Caco-2 (cell line): ENCODE results near the gene SORL1. TPM values are rescaled to one million over a fixed set of nuclear protein-coding genes. Genes with fewer than 3 reads are reported as not detected.

Source experiments
- BruUV-seq: library from RNA; stranded (reverse); fragments of 400-500 nt; replicated peaks from 2 replicates; lab custom pipeline; 2021; lab: Mats Ljungman, UMichigan
- CTCF ChIA-PET: fragments of 300-600 bp; sonication (Branson Sonifier 250); formaldehyde crosslinking; loops from one replicate; lab custom pipeline; 2022; ENCODE audit warnings: antibody characterized with exemption; lab: Charles Lee
- POLR2A ChIA-PET: fragments of 300-600 bp; sonication (Branson Sonifier 250); formaldehyde crosslinking; loops from one replicate; lab custom pipeline; 2022; ENCODE audit warnings: antibody characterized with exemption; lab: Charles Lee
- DNase-seq, 2 experiments: peaks; one replicate each; pipeline versions ENCODE4 v3.0.0 to v3.0.0-alpha.2; 2020 to 2022
- H3K27me3 ChIP-seq: replicated peaks from 2 replicates; pipeline ENCODE4 v1.6.0; 2011; ENCODE audit warnings: low read length; ENCODE audit not compliant: control insufficient read depth, insufficient read depth
- H3K36me3 ChIP-seq: 2 replicates; pipeline ENCODE4 v1.5.1; 2011; ENCODE audit warnings: low read length; ENCODE audit not compliant: control insufficient read depth, insufficient read depth
- H3K4me1 ChIP-seq: fragments of 250-450 bp; sonication (Bioruptor Pico); 2 replicates; pipeline ENCODE4 v1.5.1; 2020; ENCODE audit warnings: mild to moderate bottlenecking
- H3K4me3 ChIP-seq: 2 replicates; pipeline ENCODE4 v1.5.1; 2011; ENCODE audit warnings: low read depth, mild to moderate bottlenecking, control low read depth, low read length
- H3K9me3 ChIP-seq: fragments of 250-450 bp; sonication (Bioruptor Pico); 2 replicates; pipeline ENCODE4 v1.5.1; 2020; ENCODE audit warnings: mild to moderate bottlenecking, moderate library complexity
- H3K27ac Mint-ChIP-seq: one replicate; pipeline ENCODE4 v1.8.0; 2022; ENCODE audit warnings: mixed read lengths; ENCODE audit not compliant: unreplicated experiment
- H3K27me3 Mint-ChIP-seq: one replicate; pipeline ENCODE4 v1.8.0; 2022; ENCODE audit warnings: mixed read lengths; ENCODE audit not compliant: insufficient read depth, unreplicated experiment
- H3K36me3 Mint-ChIP-seq: one replicate; pipeline ENCODE4 v1.8.0; 2022; ENCODE audit warnings: mild to moderate bottlenecking, mixed read lengths; ENCODE audit not compliant: insufficient read depth, unreplicated experiment
- H3K4me1 Mint-ChIP-seq: one replicate; pipeline ENCODE4 v1.8.0; 2022; ENCODE audit warnings: low read depth, mixed read lengths; ENCODE audit not compliant: unreplicated experiment
- H3K4me3 Mint-ChIP-seq: one replicate; pipeline ENCODE4 v1.8.0; 2022; ENCODE audit warnings: mild to moderate bottlenecking, moderate library complexity, mixed read lengths; ENCODE audit not compliant: unreplicated experiment
- H3K9me3 Mint-ChIP-seq: one replicate; pipeline ENCODE4 v1.8.0; 2022; ENCODE audit warnings: mixed read lengths; ENCODE audit not compliant: unreplicated experiment
- intact Hi-C: fragments of 100-400 bp; cut with micrococcal nuclease; formaldehyde crosslinking; loops from one replicate; pipeline ENCODE4 v1.10.0; 2022; ENCODE audit not compliant: unreplicated experiment
- total RNA-seq: library from RNA; stranded (reverse); gene quantifications from 2 replicates; pipeline ENCODE4 v1.2.3, GENCODE V29; 2022
- TF ChIP-seq, protein P1 (sequence below), 2 experiments: fragments of 200-600 bp in 1 of 2; IDR thresholded peaks; 1 replicate in 1 of 2; 2 replicates in 1 of 2; pipeline versions ENCODE4 v1.5.1 to v1.8.0; 2011 to 2022; ENCODE audit warnings: antibody characterized with exemption in 1 of 2, control low read depth in 1 of 2, inconsistent platforms in 1 of 2, low read depth in 1 of 2, low read length in 1 of 2, mild to moderate bottlenecking in 1 of 2, moderate library complexity in 1 of 2; ENCODE audit not compliant: insufficient read depth in 1 of 2, severe bottlenecking in 1 of 2, unreplicated experiment in 1 of 2

SORL1 gene
- total RNA-seq, 1 experiment from 2014 or later = 26.3 TPM

DNA sequence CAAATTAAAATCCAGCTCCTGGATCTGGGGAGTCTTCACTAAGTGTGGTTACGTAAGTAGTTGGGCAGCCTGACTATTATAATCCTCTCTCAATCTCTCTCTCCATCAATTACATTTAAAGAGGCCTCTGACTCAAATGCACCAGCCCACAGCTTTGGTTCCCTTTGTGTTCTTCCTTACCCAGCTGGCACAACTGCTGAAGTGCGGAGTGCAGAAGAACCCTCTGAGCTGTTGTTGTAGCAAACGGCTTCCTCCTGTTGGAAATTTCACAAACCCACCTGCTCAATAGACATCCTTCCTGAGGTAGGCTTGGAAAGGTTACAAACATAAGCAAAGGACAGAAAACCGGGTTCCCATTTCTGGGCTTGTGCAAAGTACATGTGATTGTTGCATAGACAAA lies 17.0 kb upstream of the SORL1 start:
- H3K9me3 Mint-ChIP-seq = no peaks in the 10 kb centered on the region
- Histone ChIP-seq H3K4me1 (no peaks in the 10 kb centered on the region), H3K36me3 (no peaks in the 10 kb centered on the region), H3K4me3 (no peak overlapping the region), H3K9me3 (no peaks in the 10 kb centered on the region), H3K27me3 (no peaks in the 10 kb centered on the region; the same call in 1 of the 2 replicates)
- intact Hi-C loops = no loop called here
- no TSS peak for BruUV-seq
- H3K27me3 Mint-ChIP-seq = peaks cover 3% of the 10 kb centered on the region
- H3K36me3 Mint-ChIP-seq = no peaks in the 10 kb centered on the region
- ChIA-PET POLR2A (no interaction called here), CTCF (interaction anchor here (1.1 kb wide), 1 partner anchor 8 kb away, joined by 7 read pairs; no protein-coding TSS in a partner anchor)
- DNase-seq = no peak
- H3K4me3 Mint-ChIP-seq = no peak overlapping the region
- TF ChIP-seq, protein P1, sequence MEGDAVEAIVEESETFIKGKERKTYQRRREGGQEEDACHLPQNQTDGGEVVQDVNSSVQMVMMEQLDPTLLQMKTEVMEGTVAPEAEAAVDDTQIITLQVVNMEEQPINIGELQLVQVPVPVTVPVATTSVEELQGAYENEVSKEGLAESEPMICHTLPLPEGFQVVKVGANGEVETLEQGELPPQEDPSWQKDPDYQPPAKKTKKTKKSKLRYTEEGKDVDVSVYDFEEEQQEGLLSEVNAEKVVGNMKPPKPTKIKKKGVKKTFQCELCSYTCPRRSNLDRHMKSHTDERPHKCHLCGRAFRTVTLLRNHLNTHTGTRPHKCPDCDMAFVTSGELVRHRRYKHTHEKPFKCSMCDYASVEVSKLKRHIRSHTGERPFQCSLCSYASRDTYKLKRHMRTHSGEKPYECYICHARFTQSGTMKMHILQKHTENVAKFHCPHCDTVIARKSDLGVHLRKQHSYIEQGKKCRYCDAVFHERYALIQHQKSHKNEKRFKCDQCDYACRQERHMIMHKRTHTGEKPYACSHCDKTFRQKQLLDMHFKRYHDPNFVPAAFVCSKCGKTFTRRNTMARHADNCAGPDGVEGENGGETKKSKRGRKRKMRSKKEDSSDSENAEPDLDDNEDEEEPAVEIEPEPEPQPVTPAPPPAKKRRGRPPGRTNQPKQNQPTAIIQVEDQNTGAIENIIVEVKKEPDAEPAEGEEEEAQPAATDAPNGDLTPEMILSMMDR (IDR thresholded peaks at IDR 0.05; ENCODE audit: insufficient read depth in 1 of 2, low read depth in 1 of 2, low read length in 1 of 2, severe bottlenecking in 1 of 2, unreplicated experiment in 1 of 2) = no peak
- H3K4me1 Mint-ChIP-seq = no peaks in the 10 kb centered on the region
- no peak overlapping the region for H3K27ac Mint-ChIP-seq

DNA sequence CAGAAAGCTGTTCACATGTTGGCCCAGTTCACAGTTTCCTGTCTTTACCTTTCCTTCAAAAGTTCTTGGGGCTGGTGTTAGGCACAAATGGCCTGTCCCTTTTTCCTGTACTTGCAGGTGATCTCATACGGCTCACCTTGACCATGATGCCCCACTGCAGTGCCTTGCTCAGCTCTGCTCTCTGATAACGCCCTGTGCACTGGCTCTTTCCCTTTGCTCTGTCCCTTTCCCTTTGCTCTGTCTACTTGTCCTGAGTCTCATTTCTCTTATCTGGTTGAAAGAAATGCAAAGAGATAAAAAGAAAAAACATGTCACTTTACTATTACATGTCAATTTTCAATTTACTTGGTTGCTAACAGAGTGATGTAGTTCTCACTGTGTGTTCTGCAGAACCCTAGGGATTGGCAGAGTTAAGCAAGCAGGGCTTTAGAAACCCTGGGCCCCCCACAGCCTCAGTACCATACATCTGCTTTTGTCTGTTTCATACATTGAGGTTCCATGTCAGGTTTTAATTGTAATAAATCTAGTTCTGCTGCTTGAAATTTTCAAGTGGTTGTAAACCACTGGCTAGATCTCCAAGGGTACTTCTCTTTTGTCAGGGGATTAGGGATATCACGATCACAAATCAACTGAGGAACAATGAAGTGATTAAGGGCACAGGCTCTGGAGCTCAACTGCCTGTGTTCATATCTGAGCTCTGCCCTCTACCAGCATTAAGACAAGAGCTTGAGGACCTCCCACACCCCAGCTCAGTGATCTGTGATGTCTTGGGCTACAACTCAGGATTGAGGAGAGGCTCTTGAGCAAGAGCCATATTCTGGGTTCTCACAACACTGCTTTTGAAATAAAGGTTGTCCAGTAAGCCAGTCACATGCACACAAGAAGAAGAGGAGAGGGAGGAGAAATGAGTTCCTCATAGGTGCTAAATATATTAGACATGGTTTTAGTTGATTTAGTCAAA lies 16.3 kb upstream of the SORL1 start:
- H3K36me3 Mint-ChIP-seq = no peaks in the 10 kb centered on the region
- no peaks in the 10 kb centered on the region for H3K9me3 ChIP-seq
- no peak for DNase-seq
- BruUV-seq = no TSS peak
- ChIA-PET CTCF (interaction anchor here (1.1 kb wide), 1 partner anchor 8 kb away, joined by 7 read pairs; no protein-coding TSS in a partner anchor), POLR2A (interaction anchor here (0.5 kb wide), 1 partner anchor 322 kb away, joined by 3 read pairs; no protein-coding TSS in a partner anchor)
- TF ChIP-seq, protein P1 (IDR thresholded peaks at IDR 0.05; ENCODE audit: insufficient read depth in 1 of 2, low read depth in 1 of 2, low read length in 1 of 2, severe bottlenecking in 1 of 2, unreplicated experiment in 1 of 2) = no peak
- H3K4me3 Mint-ChIP-seq = no peak overlapping the region
- H3K4me3 ChIP-seq = no peak overlapping the region
- no peaks in the 10 kb centered on the region; the same call in 1 of the 2 replicates for H3K27me3 ChIP-seq
- H3K4me1 ChIP-seq = no peaks in the 10 kb centered on the region
- peaks cover 3% of the 10 kb centered on the region for H3K27me3 Mint-ChIP-seq
- no peak overlapping the region for H3K27ac Mint-ChIP-seq
- H3K4me1 Mint-ChIP-seq = no peaks in the 10 kb centered on the region
- no peaks in the 10 kb centered on the region for H3K9me3 Mint-ChIP-seq
- no peaks in the 10 kb centered on the region for H3K36me3 ChIP-seq
- intact Hi-C loops = no loop called here

- DNase-seq = no peak
- H3K4me1 ChIP-seq = no peaks in the 10 kb centered on the region
- TF ChIP-seq, protein P1 (IDR thresholded peaks at IDR 0.05; ENCODE audit: insufficient read depth in 1 of 2, low read depth in 1 of 2, low read length in 1 of 2, severe bottlenecking in 1 of 2, unreplicated experiment in 1 of 2) = no peak
- H3K36me3 Mint-ChIP-seq = no peaks in the 10 kb centered on the region
- no peaks in the 10 kb centered on the region for H3K9me3 Mint-ChIP-seq
- no peaks in the 10 kb centered on the region for H3K4me1 Mint-ChIP-seq
- H3K4me3 ChIP-seq = no peak overlapping the region
- CTCF ChIA-PET = no interaction called here
- no peak overlapping the region for H3K27ac Mint-ChIP-seq
- no peaks in the 10 kb centered on the region; the same call in 1 of the 2 replicates for H3K27me3 ChIP-seq
- no TSS peak for BruUV-seq
- H3K9me3 ChIP-seq = no peaks in the 10 kb centered on the region
- no peaks in the 10 kb centered on the region for H3K36me3 ChIP-seq
- intact Hi-C loops = no loop called here
- no peaks in the 10 kb centered on the region for H3K27me3 Mint-ChIP-seq
- POLR2A ChIA-PET = no interaction called here
- H3K4me3 Mint-ChIP-seq = no peak overlapping the region
Observed at GRCh38 chr11:121437018-121437685, 15.0 kb upstream of the SORL1 start.
